Panc1 (cell line): ENCODE measurements around the gene ONECUT3. TPM values are rescaled to one million over a fixed set of nuclear protein-coding genes. Genes with fewer than 3 reads are reported as not detected.

Source experiments
- ATAC-seq: fragments of 200-7000 bp; cut with Tn5 transposase; 2 replicates; pipeline ENCODE4 v1.9.1; 2020; ENCODE audit warnings: mild to moderate bottlenecking, moderate library complexity
- BruUV-seq: library from RNA; stranded (reverse); fragments of 400-500 nt; replicated peaks from 2 replicates; lab custom pipeline; 2021; lab: Mats Ljungman, UMichigan
- CTCF ChIA-PET: fragments of 300-600 bp; sonication (Branson Sonifier 250); formaldehyde crosslinking; loops from one replicate; lab custom pipeline; 2022; ENCODE audit warnings: antibody characterized with exemption; lab: Charles Lee
- POLR2A ChIA-PET: fragments of 300-600 bp; sonication (Branson Sonifier 250); formaldehyde crosslinking; loops from one replicate; lab custom pipeline; 2022; ENCODE audit warnings: antibody characterized with exemption; lab: Charles Lee
- DNase-seq: peaks from one replicate; pipeline ENCODE4 v3.0.0-alpha.2; 2010; ENCODE audit warnings: low read depth, low spot score
- H3K27ac ChIP-seq: 2 replicates; pipeline ENCODE4 v1.5.1; 2011; ENCODE audit warnings: mild to moderate bottlenecking, low read length, inconsistent platforms
- H3K27me3 ChIP-seq: fragments of 200-500 bp; sonication (Bioruptor generic); 2 replicates; pipeline ENCODE4 v1.6.0; 2014; ENCODE audit warnings: low read length, inconsistent platforms; ENCODE audit not compliant: control insufficient read depth, insufficient read depth
- H3K36me3 ChIP-seq: fragments of 200-500 bp; sonication (Bioruptor generic); 2 replicates; pipeline ENCODE4 v1.5.1; 2014; ENCODE audit warnings: inconsistent platforms, mild to moderate bottlenecking, low read length, moderate library complexity; ENCODE audit not compliant: control insufficient read depth, insufficient read depth
- H3K4me1 ChIP-seq: 2 replicates; pipeline ENCODE4 v1.5.1; 2011; ENCODE audit warnings: inconsistent platforms, mild to moderate bottlenecking, low read length, moderate library complexity; ENCODE audit not compliant: control insufficient read depth, insufficient read depth
- H3K4me3 ChIP-seq, 2 experiments: 2 replicates each; pipeline ENCODE4 v1.5.1; 2011 to 2012; ENCODE audit warnings: low read depth in 2 of 2, low read length in 2 of 2, mild to moderate bottlenecking in 2 of 2, inconsistent platforms in 1 of 2, moderate library complexity in 1 of 2
- H3K9me3 ChIP-seq: fragments of 200-500 bp; sonication (Bioruptor generic); 2 replicates; pipeline ENCODE4 v1.5.1; 2014; ENCODE audit warnings: low read depth, mild to moderate bottlenecking, inconsistent platforms, low read length, moderate library complexity; ENCODE audit not compliant: control insufficient read depth, insufficient read depth
- POLR2AphosphoS5 ChIP-seq: IDR thresholded peaks from 2 replicates; pipeline ENCODE4 v1.6.1; 2012; ENCODE audit warnings: mild to moderate bottlenecking, low read depth, low read length, moderate library complexity
- SIN3A ChIP-seq: IDR thresholded peaks from 2 replicates; pipeline ENCODE4 v1.6.1; 2012; ENCODE audit warnings: low read depth, mild to moderate bottlenecking, low read length, moderate library complexity, borderline replicate concordance; ENCODE audit not compliant: insufficient read depth
- TCF7L2 ChIP-seq: IDR thresholded peaks from 2 replicates; pipeline ENCODE4 v1.6.1; 2011; ENCODE audit warnings: mild to moderate bottlenecking, low read depth, low read length, inconsistent platforms
- in situ Hi-C: cut with HindIII; loops from 2 replicates; pipeline ENCODE4 v1.10.0; 2016; ENCODE audit warnings: low sequenced_read_pairs, low pct_unique_long_range_greater_than_20kb
- intact Hi-C: fragments of 100-400 bp; cut with micrococcal nuclease; formaldehyde crosslinking; loops from one replicate; pipeline ENCODE4 v1.10.0; 2022; ENCODE audit not compliant: unreplicated experiment
- total RNA-seq: library from RNA; stranded (reverse); gene quantifications from one replicate; pipeline ENCODE4 v1.2.1, GENCODE V29; 2021; ENCODE audit not compliant: unreplicated experiment
- TF ChIP-seq, protein P1 (sequence below): fragments of 450-650 bp; IDR thresholded peaks from 2 replicates; pipeline ENCODE4 v1.5.1; 2017; ENCODE audit warnings: mild to moderate bottlenecking
- TF ChIP-seq, protein P2 (sequence below), 2 experiments: IDR thresholded peaks; 2 replicates each; pipeline ENCODE4 v1.6.1; 2011 to 2012; ENCODE audit warnings: low read depth in 2 of 2, control low read depth in 1 of 2, low read length in 1 of 2, mild to moderate bottlenecking in 1 of 2, moderate library complexity in 1 of 2; ENCODE audit not compliant: insufficient read depth in 1 of 2

ONECUT3 gene
- total RNA-seq, 1 experiment from 2014 or later: 16.5 TPM

DNA sequence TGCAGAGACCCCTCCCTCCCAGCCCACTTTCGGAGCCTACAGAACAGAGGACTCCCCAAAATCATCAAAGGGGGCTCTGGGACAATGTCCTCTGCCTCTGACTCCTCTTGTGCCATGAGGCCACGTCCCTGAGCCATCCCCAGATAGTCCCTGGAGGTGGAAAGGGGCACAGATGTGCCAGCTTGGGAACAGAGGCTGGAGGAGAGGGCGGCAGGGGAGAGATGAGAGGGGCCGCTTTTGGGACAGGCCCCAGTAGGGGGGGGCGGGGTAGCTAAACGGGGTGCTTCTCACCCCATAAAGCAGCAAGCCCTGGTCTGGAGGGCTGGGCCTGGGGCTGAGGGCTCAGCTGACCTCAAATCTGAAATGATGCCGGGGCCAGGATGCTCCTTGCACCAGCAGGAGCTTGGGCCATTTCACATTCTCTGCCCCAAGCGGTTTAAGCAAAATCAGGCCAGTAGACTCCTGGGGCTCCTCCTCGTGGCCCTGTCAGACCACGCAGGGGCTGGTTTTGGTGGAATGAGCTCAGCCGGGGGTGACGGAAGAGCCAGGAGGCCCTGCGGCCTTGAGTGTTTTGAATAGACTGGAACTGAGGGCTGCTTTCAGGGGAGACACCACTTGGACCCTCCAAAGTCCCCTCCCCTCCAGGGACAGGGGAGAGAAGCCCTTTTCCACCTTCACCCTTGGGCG, 27.1 kb downstream of the ONECUT3 start:
- in situ Hi-C loops: no loop called here

DNA sequence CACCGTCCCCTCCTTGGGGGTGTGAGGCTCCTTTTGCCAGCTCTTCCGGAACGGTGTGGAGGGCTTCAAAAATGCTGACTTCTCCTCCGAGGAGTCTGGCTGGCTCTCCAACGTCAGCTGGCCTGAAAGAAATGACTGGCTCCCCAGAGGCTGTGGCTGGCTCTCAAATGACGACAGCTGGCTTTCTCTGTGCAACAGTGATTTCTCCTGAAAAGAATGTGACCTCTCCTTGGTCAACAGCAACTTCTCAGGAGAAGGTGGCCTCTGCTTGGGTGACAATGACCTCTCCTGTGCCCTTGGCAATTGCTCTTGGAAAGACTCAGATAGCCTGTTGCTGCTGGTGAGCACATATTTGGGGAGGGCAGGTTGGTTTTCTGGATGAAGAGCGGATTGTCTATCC, 29.2 kb downstream of the ONECUT3 start:
- peaks cover 18% of the 10 kb centered on the region for H3K4me1 ChIP-seq
- no peaks in the 10 kb centered on the region for H3K9me3 ChIP-seq
- H3K27me3 ChIP-seq: no peaks in the 10 kb centered on the region
- H3K4me3 ChIP-seq: no peak overlapping the region
- no peaks in the 10 kb centered on the region for H3K36me3 ChIP-seq
- POLR2A ChIA-PET: no interaction called here
- intact Hi-C loops: no loop called here
- in situ Hi-C loops: no loop called here
- BruUV-seq: no TSS peak
- CTCF ChIA-PET: no interaction called here
- DNase-seq: no peak
- ATAC-seq: no peak
- no peak overlapping the region for H3K27ac ChIP-seq
- TF ChIP-seq SIN3A (no peak), TCF7L2 (no peak), POLR2AphosphoS5 (no peak)
- TF ChIP-seq, protein P1, sequence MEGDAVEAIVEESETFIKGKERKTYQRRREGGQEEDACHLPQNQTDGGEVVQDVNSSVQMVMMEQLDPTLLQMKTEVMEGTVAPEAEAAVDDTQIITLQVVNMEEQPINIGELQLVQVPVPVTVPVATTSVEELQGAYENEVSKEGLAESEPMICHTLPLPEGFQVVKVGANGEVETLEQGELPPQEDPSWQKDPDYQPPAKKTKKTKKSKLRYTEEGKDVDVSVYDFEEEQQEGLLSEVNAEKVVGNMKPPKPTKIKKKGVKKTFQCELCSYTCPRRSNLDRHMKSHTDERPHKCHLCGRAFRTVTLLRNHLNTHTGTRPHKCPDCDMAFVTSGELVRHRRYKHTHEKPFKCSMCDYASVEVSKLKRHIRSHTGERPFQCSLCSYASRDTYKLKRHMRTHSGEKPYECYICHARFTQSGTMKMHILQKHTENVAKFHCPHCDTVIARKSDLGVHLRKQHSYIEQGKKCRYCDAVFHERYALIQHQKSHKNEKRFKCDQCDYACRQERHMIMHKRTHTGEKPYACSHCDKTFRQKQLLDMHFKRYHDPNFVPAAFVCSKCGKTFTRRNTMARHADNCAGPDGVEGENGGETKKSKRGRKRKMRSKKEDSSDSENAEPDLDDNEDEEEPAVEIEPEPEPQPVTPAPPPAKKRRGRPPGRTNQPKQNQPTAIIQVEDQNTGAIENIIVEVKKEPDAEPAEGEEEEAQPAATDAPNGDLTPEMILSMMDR: no peak
- TF ChIP-seq, protein P2, sequence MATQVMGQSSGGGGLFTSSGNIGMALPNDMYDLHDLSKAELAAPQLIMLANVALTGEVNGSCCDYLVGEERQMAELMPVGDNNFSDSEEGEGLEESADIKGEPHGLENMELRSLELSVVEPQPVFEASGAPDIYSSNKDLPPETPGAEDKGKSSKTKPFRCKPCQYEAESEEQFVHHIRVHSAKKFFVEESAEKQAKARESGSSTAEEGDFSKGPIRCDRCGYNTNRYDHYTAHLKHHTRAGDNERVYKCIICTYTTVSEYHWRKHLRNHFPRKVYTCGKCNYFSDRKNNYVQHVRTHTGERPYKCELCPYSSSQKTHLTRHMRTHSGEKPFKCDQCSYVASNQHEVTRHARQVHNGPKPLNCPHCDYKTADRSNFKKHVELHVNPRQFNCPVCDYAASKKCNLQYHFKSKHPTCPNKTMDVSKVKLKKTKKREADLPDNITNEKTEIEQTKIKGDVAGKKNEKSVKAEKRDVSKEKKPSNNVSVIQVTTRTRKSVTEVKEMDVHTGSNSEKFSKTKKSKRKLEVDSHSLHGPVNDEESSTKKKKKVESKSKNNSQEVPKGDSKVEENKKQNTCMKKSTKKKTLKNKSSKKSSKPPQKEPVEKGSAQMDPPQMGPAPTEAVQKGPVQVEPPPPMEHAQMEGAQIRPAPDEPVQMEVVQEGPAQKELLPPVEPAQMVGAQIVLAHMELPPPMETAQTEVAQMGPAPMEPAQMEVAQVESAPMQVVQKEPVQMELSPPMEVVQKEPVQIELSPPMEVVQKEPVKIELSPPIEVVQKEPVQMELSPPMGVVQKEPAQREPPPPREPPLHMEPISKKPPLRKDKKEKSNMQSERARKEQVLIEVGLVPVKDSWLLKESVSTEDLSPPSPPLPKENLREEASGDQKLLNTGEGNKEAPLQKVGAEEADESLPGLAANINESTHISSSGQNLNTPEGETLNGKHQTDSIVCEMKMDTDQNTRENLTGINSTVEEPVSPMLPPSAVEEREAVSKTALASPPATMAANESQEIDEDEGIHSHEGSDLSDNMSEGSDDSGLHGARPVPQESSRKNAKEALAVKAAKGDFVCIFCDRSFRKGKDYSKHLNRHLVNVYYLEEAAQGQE (IDR thresholded peaks at IDR 0.05; ENCODE audit: insufficient read depth in 1 of 2, low read depth in 2 of 2, low read length in 1 of 2): no peak

More for the DNA sequence above, 27.1 kb downstream of the ONECUT3 start:
- Histone ChIP-seq H3K4me1 (peaks cover 18% of the 10 kb centered on the region), H3K27ac (no peak overlapping the region; the same call in 1 of the 2 replicates), H3K9me3 (no peaks in the 10 kb centered on the region), H3K4me3 (no peak overlapping the region), H3K27me3 (no peaks in the 10 kb centered on the region), H3K36me3 (no peaks in the 10 kb centered on the region; the same call in 1 of the 2 replicates)
- TF ChIP-seq SIN3A (no peak), POLR2AphosphoS5 (no peak)
- TF ChIP-seq, protein P1: peak; percentile 52
- TF ChIP-seq, protein P2 (IDR thresholded peaks at IDR 0.05; ENCODE audit: insufficient read depth in 1 of 2, low read depth in 2 of 2, low read length in 1 of 2): no peak
- no TSS peak for BruUV-seq
- ATAC-seq (peak; percentile 80), DNase-seq (no peak)
- intact Hi-C loops: no loop called here
- ChIA-PET POLR2A (interaction anchor here (0.6 to 0.7 kb wide), 4 partner anchors 9 to 122 kb away, joined by 3 to 15 read pairs (median 4); no protein-coding TSS in a partner anchor), CTCF (interaction anchor here (0.5 to 1.1 kb wide), 12 partner anchors 10 to 252 kb away, joined by 3 to 14 read pairs (median 4); no protein-coding TSS in a partner anchor)
